Neural progenitor cell (in vitro differentiated cells): ENCODE results near the gene EXOC4. TPM values are rescaled to one million over a fixed set of nuclear protein-coding genes. Genes with fewer than 3 reads are reported as not detected.
A peak's percentile ranks its signal among the peaks of the same experiment; 100 is the strongest.

ENCODE experiments used
- DNase-seq: peaks from one replicate; pipeline ENCODE4 v3.0.0-alpha.2; 2016; ENCODE audit warnings: low spot score
- H2AFZ ChIP-seq: fragments of 200-600 bp; sonication (generic); replicated peaks from 2 replicates; pipeline ENCODE4 v1.6.1; 2016; ENCODE audit warnings: antibody characterized with exemption
- H3F3A ChIP-seq: fragments of 200-600 bp; sonication (generic); 2 replicates; pipeline ENCODE4 v1.6.1; 2016; ENCODE audit warnings: antibody characterized with exemption, low read depth
- H3K27ac ChIP-seq: fragments of 200-600 bp; sonication (generic); 2 replicates; pipeline ENCODE4 v1.5.1; 2016; ENCODE audit warnings: mild to moderate bottlenecking
- H3K27me3 ChIP-seq: fragments of 200-600 bp; sonication (generic); 2 replicates; pipeline ENCODE4 v1.6.1; 2016; ENCODE audit warnings: mild to moderate bottlenecking, moderate library complexity
- H3K36me3 ChIP-seq: fragments of 200-600 bp; sonication (generic); 2 replicates; pipeline ENCODE4 v1.5.1; 2016
- H3K4me1 ChIP-seq: fragments of 200-600 bp; sonication (generic); 2 replicates; pipeline ENCODE4 v1.6.1; 2016; ENCODE audit warnings: mixed run types
- H3K4me2 ChIP-seq: fragments of 200-600 bp; sonication (generic); 2 replicates; pipeline ENCODE4 v1.6.1; 2016
- H3K4me3 ChIP-seq: fragments of 200-600 bp; sonication (generic); 2 replicates; pipeline ENCODE4 v1.5.1; 2016
- H3K79me2 ChIP-seq: fragments of 200-600 bp; sonication (generic); 2 replicates; pipeline ENCODE4 v1.6.1; 2016; ENCODE audit warnings: low read depth
- H3K9ac ChIP-seq: fragments of 200-600 bp; sonication (generic); 2 replicates; pipeline ENCODE4 v1.6.1; 2016
- H3K9me3 ChIP-seq: fragments of 200-600 bp; sonication (generic); 2 replicates; pipeline ENCODE4 v1.5.1; 2016; ENCODE audit warnings: low read depth
- H4K20me1 ChIP-seq: fragments of 200-600 bp; sonication (generic); 2 replicates; pipeline ENCODE4 v1.6.1; 2016; ENCODE audit warnings: low read depth
- H3K27ac Mint-ChIP-seq: 3 replicates; pipeline ENCODE4 v1.8.0; 2021; ENCODE audit warnings: mixed read lengths
- H3K27me3 Mint-ChIP-seq: 2 replicates; pipeline ENCODE4 v1.8.0; 2022; ENCODE audit warnings: low read depth, mild to moderate bottlenecking, inconsistent platforms, moderate library complexity, mixed read lengths; ENCODE audit not compliant: insufficient read depth
- H3K36me3 Mint-ChIP-seq: 3 replicates; pipeline ENCODE4 v1.8.0; 2021; ENCODE audit warnings: mixed read lengths
- H3K4me1 Mint-ChIP-seq: 3 replicates; pipeline ENCODE4 v1.8.0; 2021; ENCODE audit warnings: mixed read lengths
- H3K4me3 Mint-ChIP-seq: 3 replicates; pipeline ENCODE4 v1.8.0; 2021; ENCODE audit warnings: mild to moderate bottlenecking, moderate library complexity, mixed read lengths
- H3K9me3 Mint-ChIP-seq: 3 replicates; pipeline ENCODE4 v1.8.0; 2020; ENCODE audit warnings: mixed read lengths
- EZH2 ChIP-seq: fragments of 200-600 bp; sonication (generic); IDR thresholded peaks from 2 replicates; pipeline ENCODE4 v1.6.1; 2017; ENCODE audit warnings: antibody characterized with exemption, mild to moderate bottlenecking, moderate library complexity
- EZH2phosphoT487 ChIP-seq: fragments of 200-600 bp; sonication (generic); IDR thresholded peaks from 2 replicates; pipeline ENCODE4 v1.6.1; 2017; ENCODE audit warnings: antibody characterized with exemption
- total RNA-seq: library from RNA; depleted of rRNA; stranded (reverse); fragments of >200 nt; gene quantifications from 2 replicates; pipeline ENCODE4 v1.2.3, GENCODE V29; 2015; ENCODE audit warnings: low replicate concordance
- TF ChIP-seq, protein P1 (sequence below): fragments of 200-600 bp; sonication (generic); IDR thresholded peaks from 2 replicates; pipeline ENCODE4 v1.5.1; 2017; ENCODE audit warnings: antibody characterized with exemption, mild to moderate bottlenecking

Gene EXOC4
- total RNA-seq, 1 donor from 2014 or later, result 129 TPM

DNA sequence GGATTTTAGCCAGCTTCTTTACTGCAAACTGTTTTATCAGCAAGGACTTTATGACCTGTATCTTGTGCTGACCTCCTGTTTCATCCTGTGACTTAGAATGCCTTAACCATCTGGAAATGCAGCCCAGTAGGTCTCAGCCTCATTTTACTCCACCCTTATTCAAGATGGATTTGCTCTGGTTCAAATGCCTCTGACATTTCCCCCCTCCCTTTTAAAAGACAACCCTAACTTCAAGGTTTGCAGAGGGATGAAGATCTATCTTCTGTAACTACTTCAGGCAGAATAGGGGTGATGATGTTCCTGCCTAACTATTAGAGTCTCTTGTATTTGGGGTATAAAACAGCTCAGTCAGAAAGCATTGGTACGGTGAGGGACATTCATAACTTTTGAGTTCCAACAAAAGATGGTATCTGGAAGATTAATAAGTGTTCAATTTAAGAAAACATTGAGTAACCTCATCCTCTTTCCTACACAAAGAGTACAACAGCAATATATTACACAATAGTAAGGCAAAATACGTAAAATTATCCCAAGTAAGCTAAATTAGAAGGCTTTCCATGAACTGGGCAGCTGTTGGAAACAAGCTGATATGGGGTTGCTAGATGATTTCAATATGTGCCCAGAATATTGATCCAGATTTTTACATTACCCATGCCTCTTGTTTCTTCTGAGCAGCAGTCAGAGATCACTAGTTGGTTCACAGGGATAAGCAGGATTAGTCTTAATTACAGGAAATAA lies 834.3 kb downstream of the EXOC4 start:
- Mint-ChIP-seq H3K4me1 (no peaks in the 10 kb centered on the region), H3K27ac (no peak overlapping the region), H3K36me3 (peaks cover 2% of the 10 kb centered on the region), H3K9me3 (peaks cover 38% of the 10 kb centered on the region), H3K4me3 (no peak overlapping the region), H3K27me3 (no peaks in the 10 kb centered on the region)
- Histone ChIP-seq H3K4me2 (no peak overlapping the region), H3K36me3 (peaks cover 6% of the 10 kb centered on the region), H3K27ac (no peak overlapping the region), H3K9ac (no peak overlapping the region), H3F3A (peaks cover 3% of the 10 kb centered on the region), H3K4me1 (no peaks in the 10 kb centered on the region), H3K27me3 (no peaks in the 10 kb centered on the region), H4K20me1 (no peaks in the 10 kb centered on the region), H3K9me3 (peaks cover 29% of the 10 kb centered on the region), H2AFZ (no peak overlapping the region), H3K4me3 (no peak overlapping the region), H3K79me2 (no peaks in the 10 kb centered on the region)
- DNase-seq, result no peak
- TF ChIP-seq EZH2 (no peak), EZH2phosphoT487 (no peak)
- TF ChIP-seq, protein P1, sequence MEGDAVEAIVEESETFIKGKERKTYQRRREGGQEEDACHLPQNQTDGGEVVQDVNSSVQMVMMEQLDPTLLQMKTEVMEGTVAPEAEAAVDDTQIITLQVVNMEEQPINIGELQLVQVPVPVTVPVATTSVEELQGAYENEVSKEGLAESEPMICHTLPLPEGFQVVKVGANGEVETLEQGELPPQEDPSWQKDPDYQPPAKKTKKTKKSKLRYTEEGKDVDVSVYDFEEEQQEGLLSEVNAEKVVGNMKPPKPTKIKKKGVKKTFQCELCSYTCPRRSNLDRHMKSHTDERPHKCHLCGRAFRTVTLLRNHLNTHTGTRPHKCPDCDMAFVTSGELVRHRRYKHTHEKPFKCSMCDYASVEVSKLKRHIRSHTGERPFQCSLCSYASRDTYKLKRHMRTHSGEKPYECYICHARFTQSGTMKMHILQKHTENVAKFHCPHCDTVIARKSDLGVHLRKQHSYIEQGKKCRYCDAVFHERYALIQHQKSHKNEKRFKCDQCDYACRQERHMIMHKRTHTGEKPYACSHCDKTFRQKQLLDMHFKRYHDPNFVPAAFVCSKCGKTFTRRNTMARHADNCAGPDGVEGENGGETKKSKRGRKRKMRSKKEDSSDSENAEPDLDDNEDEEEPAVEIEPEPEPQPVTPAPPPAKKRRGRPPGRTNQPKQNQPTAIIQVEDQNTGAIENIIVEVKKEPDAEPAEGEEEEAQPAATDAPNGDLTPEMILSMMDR, result no peak

DNA sequence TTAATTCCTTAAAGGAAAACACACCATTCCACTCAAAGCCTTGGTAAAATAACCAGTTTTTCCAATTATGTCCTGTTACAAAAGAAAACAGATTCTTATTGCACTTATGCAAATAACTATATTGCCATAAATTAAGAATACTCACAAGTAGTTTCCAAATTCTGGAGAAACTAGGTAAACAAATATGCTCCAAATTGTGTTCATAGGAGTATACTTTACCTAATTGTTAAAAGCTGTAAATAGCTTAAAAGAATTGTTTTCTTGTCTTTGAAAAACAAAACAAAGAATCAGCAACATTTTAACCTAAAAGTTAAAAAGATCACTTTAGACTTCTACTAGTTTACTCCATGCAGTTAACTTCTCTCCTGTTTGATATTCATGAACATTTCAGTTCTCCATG lies 835.3 kb downstream of the EXOC4 start:
- Mint-ChIP-seq H3K27me3 (no peaks in the 10 kb centered on the region), H3K36me3 (peaks cover 2% of the 10 kb centered on the region), H3K27ac (no peak overlapping the region), H3K4me1 (no peaks in the 10 kb centered on the region), H3K9me3 (peaks cover 44% of the 10 kb centered on the region), H3K4me3 (no peak overlapping the region)
- Histone ChIP-seq H4K20me1 (no peaks in the 10 kb centered on the region), H3K4me2 (no peak overlapping the region), H3K4me1 (no peaks in the 10 kb centered on the region), H3K79me2 (no peaks in the 10 kb centered on the region), H3K27me3 (no peaks in the 10 kb centered on the region), H3F3A (peaks cover 3% of the 10 kb centered on the region), H3K27ac (no peak overlapping the region), H3K4me3 (no peak overlapping the region), H2AFZ (no peak overlapping the region), H3K9ac (no peak overlapping the region), H3K9me3 (peaks cover 29% of the 10 kb centered on the region), H3K36me3 (peaks cover 6% of the 10 kb centered on the region)
- DNase-seq, result no peak
- TF ChIP-seq, protein P1, result no peak
- TF ChIP-seq EZH2phosphoT487 (no peak), EZH2 (no peak)

DNA sequence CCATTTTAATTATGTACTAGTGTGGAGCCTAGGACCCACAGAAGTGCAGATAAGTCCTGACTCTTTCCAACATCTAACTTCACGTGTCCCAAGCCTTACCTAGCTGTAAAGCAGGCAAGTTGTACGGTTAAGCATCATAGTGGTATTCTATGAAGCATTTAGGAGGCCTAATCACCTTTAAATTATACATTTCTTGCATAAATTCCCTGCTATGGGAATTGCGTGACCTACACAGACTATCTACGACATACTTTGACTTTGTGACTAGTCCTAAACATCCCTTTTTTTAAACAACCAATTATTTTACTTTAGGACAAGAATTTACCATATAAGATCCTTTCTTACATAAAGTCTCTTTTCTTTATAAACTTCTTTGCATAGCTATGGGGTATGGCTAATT lies 836.6 kb downstream of the EXOC4 start:
- peaks cover 29% of the 10 kb centered on the region for H3K9me3 ChIP-seq
- Mint-ChIP-seq H3K27me3 (peaks cover 1% of the 10 kb centered on the region), H3K9me3 (peaks cover 48% of the 10 kb centered on the region), H3K4me3 (no peak overlapping the region), H3K27ac (no peak overlapping the region), H3K4me1 (no peaks in the 10 kb centered on the region), H3K36me3 (peaks cover 2% of the 10 kb centered on the region)
- no peak overlapping the region for H3K27ac ChIP-seq
- TF ChIP-seq EZH2phosphoT487 (no peak), EZH2 (no peak)
- TF ChIP-seq, protein P1, result no peak
- H3F3A ChIP-seq, result peaks cover 3% of the 10 kb centered on the region
- peaks cover 6% of the 10 kb centered on the region for H3K36me3 ChIP-seq
- no peaks in the 10 kb centered on the region for H3K4me1 ChIP-seq
- no peaks in the 10 kb centered on the region for H3K27me3 ChIP-seq
- no peak overlapping the region for H3K9ac ChIP-seq
- H4K20me1 ChIP-seq, result no peaks in the 10 kb centered on the region
- no peak overlapping the region for H2AFZ ChIP-seq
- H3K79me2 ChIP-seq, result no peaks in the 10 kb centered on the region
- no peak overlapping the region for H3K4me3 ChIP-seq
- no peak overlapping the region for H3K4me2 ChIP-seq
- peak; percentile 23 for DNase-seq
